Keratinocyte (primary cell): ENCODE results near the gene COLGALT1. TPM values are rescaled to one million over a fixed set of nuclear protein-coding genes. Genes with fewer than 3 reads are reported as not detected.

Source experiments
- DNase-seq: peaks from one replicate; pipeline ENCODE4 v3.0.0-alpha.2; 2011; ENCODE audit warnings: low read depth, missing footprints, low spot score
- FAIRE-seq: peaks from 2 replicates; lab custom pipeline; 2011; peaks lifted over from hg19 to GRCh38; lab: Jason Lieb, UNC
- H2AFZ ChIP-seq: 2 replicates; pipeline ENCODE4 v1.6.0; 2012; ENCODE audit warnings: low read length, control low read depth, inconsistent platforms; ENCODE audit not compliant: control insufficient read depth
- H3K27ac ChIP-seq: 2 replicates; pipeline ENCODE4 v1.5.1; 2011; ENCODE audit warnings: low read length; ENCODE audit not compliant: control insufficient read depth, insufficient read depth
- H3K27me3 ChIP-seq: 3 replicates; pipeline ENCODE4 v1.6.0; 2011; ENCODE audit warnings: low read length; ENCODE audit not compliant: control insufficient read depth, insufficient read depth; ENCODE audit errors: extremely low read depth
- H3K36me3 ChIP-seq, 2 experiments: 2 replicates in 1 of 2; 3 replicates in 1 of 2; pipeline ENCODE4 v1.5.1; 2011; ENCODE audit warnings: low read length in 2 of 2, mild to moderate bottlenecking in 1 of 2; ENCODE audit not compliant: control insufficient read depth in 2 of 2, insufficient read depth in 2 of 2; ENCODE audit errors: extremely low read depth in 1 of 2
- H3K4me1 ChIP-seq: 3 replicates; pipeline ENCODE4 v1.5.1; 2011; ENCODE audit warnings: low read length; ENCODE audit not compliant: control insufficient read depth, insufficient read depth; ENCODE audit errors: extremely low read depth
- H3K4me2 ChIP-seq: 3 replicates; pipeline ENCODE4 v1.6.0; 2011; ENCODE audit warnings: low read depth, low read length; ENCODE audit not compliant: control insufficient read depth, insufficient read depth; ENCODE audit errors: extremely low read depth
- H3K4me3 ChIP-seq, 3 experiments: fragments of 200-600 bp in 1 of 3; sonication (generic) in 1 of 3; 2 replicates in 2 of 3; 3 replicates in 1 of 3; pipeline ENCODE4 v1.5.1; 2011 to 2016; ENCODE audit warnings: low read length in 3 of 3, mild to moderate bottlenecking in 3 of 3, control low read depth in 2 of 3, inconsistent platforms in 1 of 3, low read depth in 1 of 3, mixed read lengths in 1 of 3, mixed run types in 1 of 3, moderate library complexity in 1 of 3; ENCODE audit not compliant: control insufficient read depth in 2 of 3, insufficient read depth in 2 of 3; ENCODE audit errors: extremely low read depth in 1 of 3
- H3K79me2 ChIP-seq: 2 replicates; pipeline ENCODE4 v1.6.0; 2012; ENCODE audit warnings: low read length; ENCODE audit not compliant: control insufficient read depth, insufficient read depth
- H3K9ac ChIP-seq: 3 replicates; pipeline ENCODE4 v1.6.0; 2011; ENCODE audit warnings: low read length; ENCODE audit not compliant: control insufficient read depth, insufficient read depth; ENCODE audit errors: extremely low read depth
- H3K9me1 ChIP-seq: 3 replicates; pipeline ENCODE4 v1.6.0; 2011; ENCODE audit warnings: low read length; ENCODE audit not compliant: control insufficient read depth, insufficient read depth; ENCODE audit errors: extremely low read depth
- H3K9me3 ChIP-seq: 2 replicates; pipeline ENCODE4 v1.5.1; 2012; ENCODE audit warnings: low read depth, low read length; ENCODE audit not compliant: control insufficient read depth
- H4K20me1 ChIP-seq: 3 replicates; pipeline ENCODE4 v1.6.0; 2011; ENCODE audit warnings: low read length; ENCODE audit not compliant: control insufficient read depth, insufficient read depth; ENCODE audit errors: extremely low read depth
- CTCF ChIP-seq, 3 experiments: IDR thresholded peaks in 1 of 3; conservative IDR thresholded peaks in 1 of 3; optimal IDR thresholded peaks in 1 of 3; 2 replicates in 2 of 3; 3 replicates in 1 of 3; pipeline versions ENCODE3 to v1.5.1; 2011; ENCODE audit warnings: low read length in 3 of 3, mild to moderate bottlenecking in 3 of 3, moderate library complexity in 2 of 3, control low read depth in 1 of 3, inconsistent platforms in 1 of 3; ENCODE audit not compliant: insufficient read depth in 2 of 3; ENCODE audit errors: extremely low read depth in 1 of 3
- EZH2 ChIP-seq: IDR thresholded peaks from one replicate; pipeline ENCODE4 v1.6.1; 2012; ENCODE audit warnings: inconsistent platforms, mild to moderate bottlenecking, low read length, moderate library complexity
- dilution Hi-C: fragments of 300-500 bp; cut with MboI; formaldehyde crosslinking; loops from one replicate; pipeline ENCODE4 v1.7.0; 2020; ENCODE audit warnings: low sequenced_read_pairs; ENCODE audit not compliant: extremely low pct_ligation_motif_present
- polyA plus RNA-seq, 5 experiments: library from polyadenylated mRNA; depleted of rRNA in 3 of 5; stranded (reverse) in 3 of 5; stranded (forward) in 1 of 5; unstranded in 1 of 5; fragments of >200 nt; gene quantifications; 1 replicate in 1 of 5; 2 replicates in 3 of 5; 3 replicates in 1 of 5; pipeline versions ENCODE4 v1.2.1 to v1.2.3, GENCODE V29; 2011 to 2012; ENCODE audit warnings: missing spikeins in 2 of 5, low read depth in 1 of 5, low replicate concordance in 1 of 5

Gene COLGALT1
- polyA plus RNA-seq, 1 donor (not counting 4 experiments of a cell fraction or from before 2014, with no cell fraction given): 89.4 TPM

GRCh38 chr19:17598953-17599352 is 43.5 kb downstream of the COLGALT1 start:
- Histone ChIP-seq H3K9ac (no peak overlapping the region), H3K27ac (no peak overlapping the region), H3K4me3 (no peak overlapping the region), H3K9me1 (no peaks in the 10 kb centered on the region), H4K20me1 (no peaks in the 10 kb centered on the region), H3K9me3 (no peaks in the 10 kb centered on the region), H2AFZ (no peak overlapping the region), H3K27me3 (no peaks in the 10 kb centered on the region), H3K79me2 (no peaks in the 10 kb centered on the region), H3K36me3 (no peaks in the 10 kb centered on the region), H3K4me1 (no peaks in the 10 kb centered on the region), H3K4me2 (no peak overlapping the region)
- DNase-seq (no peak), FAIRE-seq (no peak)
- no peak for TF ChIP-seq EZH2
- TF ChIP-seq CTCF (optimal IDR thresholded peaks at IDR 0.05 in 1 of 3, IDR thresholded peaks at IDR 0.05 in 1 of 3, conservative IDR thresholded peaks at IDR 0.05 in 1 of 3; ENCODE audit: extremely low read depth in 1 of 3, insufficient read depth in 2 of 3, low read length in 3 of 3): no peak
- dilution Hi-C loops: no loop called here

- Histone ChIP-seq H3K9me3 (no peaks in the 10 kb centered on the region), H2AFZ (no peak overlapping the region), H3K27ac (no peak overlapping the region), H3K4me3 (no peak overlapping the region), H4K20me1 (no peaks in the 10 kb centered on the region), H3K27me3 (peaks cover 1% of the 10 kb centered on the region), H3K4me1 (no peaks in the 10 kb centered on the region), H3K9me1 (no peaks in the 10 kb centered on the region), H3K9ac (no peak overlapping the region), H3K79me2 (no peaks in the 10 kb centered on the region), H3K4me2 (no peak overlapping the region), H3K36me3 (no peaks in the 10 kb centered on the region)
- DNase-seq (no peak), FAIRE-seq (no peak)
- TF ChIP-seq CTCF (optimal IDR thresholded peaks at IDR 0.05 in 1 of 3, IDR thresholded peaks at IDR 0.05 in 1 of 3, conservative IDR thresholded peaks at IDR 0.05 in 1 of 3; ENCODE audit: extremely low read depth in 1 of 3, insufficient read depth in 2 of 3, low read length in 3 of 3): no peak
- TF ChIP-seq EZH2: no peak
- dilution Hi-C loops: no loop called here
Observed at GRCh38 chr19:17599780-17600179, 44.3 kb downstream of the COLGALT1 start.
